Measurements from ENCODE around the gene OAF. TPM values are rescaled to one million over a fixed set of nuclear protein-coding genes. Genes with fewer than 3 reads are reported as not detected.

The OAF gene
- total and polyA plus RNA-seq, 2 donors (not counting 1 experiment from before 2014, with no cell fraction given) = 1.3 to 1.9 TPM

- ChIA-PET POLR2A (no interaction called here), CTCF (no interaction called here)
- Histone ChIP-seq H3K79me2 (ENCODE audit: control insufficient read depth, insufficient read depth, low read length) (no peaks in the 10 kb centered on the region), H2AFZ (ENCODE audit: insufficient read depth, low read depth, low read length, poor library complexity, severe bottlenecking) (no peak overlapping the region), H3K9ac (ENCODE audit: low read length) (no peak overlapping the region), H3K27me3 (replicated peaks in 1 of 4; ENCODE audit: control extremely low read depth in 1 of 4, control insufficient read depth in 3 of 4, insufficient read depth in 4 of 4, low read length in 3 of 4) (peaks cover 0 to 6% (median 0%) of the 10 kb centered on the region in 4 experiments), H3K4me1 (ENCODE audit: control insufficient read depth in 2 of 2, insufficient read depth in 2 of 2, low read length in 2 of 2) (no peaks in the 10 kb centered on the region), H3K36me3 (replicated peaks in 1 of 2; ENCODE audit: control extremely low read depth in 1 of 2, control insufficient read depth in 1 of 2, extremely low read depth in 1 of 2, insufficient read depth in 2 of 2, low read length in 1 of 2) (no peaks in the 10 kb centered on the region), H4K20me1 (ENCODE audit: control insufficient read depth, insufficient read depth, low read length, poor library complexity, severe bottlenecking) (no peaks in the 10 kb centered on the region), H3K27ac (ENCODE audit: low read length in 2 of 2) (no peak overlapping the region), H3K4me2 (replicated peaks; ENCODE audit: low read depth, low read length, poor library complexity, severe bottlenecking) (no peak overlapping the region), H3K9me3 (ENCODE audit: control extremely low read depth in 1 of 3, control insufficient read depth in 2 of 3, insufficient read depth in 1 of 3, low read length in 2 of 3) (no peaks in the 10 kb centered on the region), H3K4me3 (ENCODE audit: control extremely low read depth in 1 of 5, extremely low read depth in 1 of 5, insufficient read depth in 1 of 5, low read depth in 2 of 5, low read length in 4 of 5) (no peak overlapping the region)
- no peak for ATAC-seq (ENCODE audit: low read depth)
- Mint-ChIP-seq H3K4me3 (no peak overlapping the region), H3K27me3 (peaks cover 25% of the 10 kb centered on the region), H3K27ac (no peak overlapping the region), H3K9me3 (ENCODE audit: insufficient read depth) (no peaks in the 10 kb centered on the region), H3K4me1 (no peaks in the 10 kb centered on the region)
- intact Hi-C loops (cut with micrococcal nuclease) = no loop called here
- no peak for DNase-seq
- WGBS (ENCODE audit: insufficient coverage) = 44% methylated on average over 4 of the region's 6 CpGs
- no peak for TF ChIP-seq EZH2 (IDR thresholded peaks at IDR 0.05; ENCODE audit: borderline replicate concordance, insufficient read depth, low read depth, low read length, poor library complexity, severe bottlenecking)
- TF ChIP-seq, protein P1, sequence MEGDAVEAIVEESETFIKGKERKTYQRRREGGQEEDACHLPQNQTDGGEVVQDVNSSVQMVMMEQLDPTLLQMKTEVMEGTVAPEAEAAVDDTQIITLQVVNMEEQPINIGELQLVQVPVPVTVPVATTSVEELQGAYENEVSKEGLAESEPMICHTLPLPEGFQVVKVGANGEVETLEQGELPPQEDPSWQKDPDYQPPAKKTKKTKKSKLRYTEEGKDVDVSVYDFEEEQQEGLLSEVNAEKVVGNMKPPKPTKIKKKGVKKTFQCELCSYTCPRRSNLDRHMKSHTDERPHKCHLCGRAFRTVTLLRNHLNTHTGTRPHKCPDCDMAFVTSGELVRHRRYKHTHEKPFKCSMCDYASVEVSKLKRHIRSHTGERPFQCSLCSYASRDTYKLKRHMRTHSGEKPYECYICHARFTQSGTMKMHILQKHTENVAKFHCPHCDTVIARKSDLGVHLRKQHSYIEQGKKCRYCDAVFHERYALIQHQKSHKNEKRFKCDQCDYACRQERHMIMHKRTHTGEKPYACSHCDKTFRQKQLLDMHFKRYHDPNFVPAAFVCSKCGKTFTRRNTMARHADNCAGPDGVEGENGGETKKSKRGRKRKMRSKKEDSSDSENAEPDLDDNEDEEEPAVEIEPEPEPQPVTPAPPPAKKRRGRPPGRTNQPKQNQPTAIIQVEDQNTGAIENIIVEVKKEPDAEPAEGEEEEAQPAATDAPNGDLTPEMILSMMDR (IDR thresholded peaks at IDR 0.05) = no peak
Measured at GRCh38 chr11:120196826-120197225, 14.0 kb upstream of the OAF start.

GRCh38 chr11:120197251-120197891, 13.5 kb upstream of the OAF start:
- Mint-ChIP-seq H3K27me3 (peaks cover 25% of the 10 kb centered on the region), H3K4me3 (no peak overlapping the region), H3K27ac (no peak overlapping the region), H3K9me3 (ENCODE audit: insufficient read depth) (no peaks in the 10 kb centered on the region), H3K4me1 (no peaks in the 10 kb centered on the region)
- TF ChIP-seq EZH2 (IDR thresholded peaks at IDR 0.05; ENCODE audit: borderline replicate concordance, insufficient read depth, low read depth, low read length, poor library complexity, severe bottlenecking) = no peak
- TF ChIP-seq, protein P1 (IDR thresholded peaks at IDR 0.05) = no peak
- Histone ChIP-seq H3K4me2 (replicated peaks; ENCODE audit: low read depth, low read length, poor library complexity, severe bottlenecking) (no peak overlapping the region), H3K9ac (ENCODE audit: low read length) (no peak overlapping the region), H3K27ac (ENCODE audit: low read length in 2 of 2) (no peak overlapping the region), H2AFZ (ENCODE audit: insufficient read depth, low read depth, low read length, poor library complexity, severe bottlenecking) (no peak overlapping the region), H3K36me3 (replicated peaks in 1 of 2; ENCODE audit: control extremely low read depth in 1 of 2, control insufficient read depth in 1 of 2, extremely low read depth in 1 of 2, insufficient read depth in 2 of 2, low read length in 1 of 2) (no peaks in the 10 kb centered on the region), H3K4me1 (ENCODE audit: control insufficient read depth in 2 of 2, insufficient read depth in 2 of 2, low read length in 2 of 2) (no peaks in the 10 kb centered on the region), H3K27me3 (replicated peaks in 1 of 4; ENCODE audit: control extremely low read depth in 1 of 4, control insufficient read depth in 3 of 4, insufficient read depth in 4 of 4, low read length in 3 of 4) (peaks cover 0 to 6% (median 0%) of the 10 kb centered on the region in 4 experiments), H3K79me2 (ENCODE audit: control insufficient read depth, insufficient read depth, low read length) (no peaks in the 10 kb centered on the region), H3K9me3 (ENCODE audit: control extremely low read depth in 1 of 3, control insufficient read depth in 2 of 3, insufficient read depth in 1 of 3, low read length in 2 of 3) (no peaks in the 10 kb centered on the region), H3K4me3 (ENCODE audit: control extremely low read depth in 1 of 5, extremely low read depth in 1 of 5, insufficient read depth in 1 of 5, low read depth in 2 of 5, low read length in 4 of 5) (no peak overlapping the region), H4K20me1 (ENCODE audit: control insufficient read depth, insufficient read depth, low read length, poor library complexity, severe bottlenecking) (no peaks in the 10 kb centered on the region)
- intact Hi-C loops (cut with micrococcal nuclease) = no loop called here
- no peak for DNase-seq
- POLR2A ChIA-PET = no interaction called here
- 91% methylated on average over 7 of the region's 14 CpGs for WGBS (ENCODE audit: insufficient coverage)
- no peak for ATAC-seq (ENCODE audit: low read depth)
- CTCF ChIA-PET = no interaction called here
